Measurements from ENCODE around the gene KSR2.

The KSR2 gene

GRCh38 chr12:117552971-117553370, 415.8 kb downstream of the KSR2 start:
- Histone ChIP-seq H3K9me3 (ENCODE audit: control insufficient read depth, insufficient read depth, low read length) (no peaks in the 10 kb centered on the region), H3K79me2 (ENCODE audit: control insufficient read depth, low read length) (no peaks in the 10 kb centered on the region), H3K27me3 (ENCODE audit: control insufficient read depth, low read length) (no peaks in the 10 kb centered on the region), H3K9me2 (replicated peaks; ENCODE audit: control insufficient read depth, low read length) (no peaks in the 10 kb centered on the region), H3K4me2 (ENCODE audit: low read length) (no peak overlapping the region), H3K4me1 (ENCODE audit: control insufficient read depth, low read length) (no peaks in the 10 kb centered on the region), H3F3A (ENCODE audit: control insufficient read depth, insufficient read depth) (no peaks in the 10 kb centered on the region), H3K36me3 (ENCODE audit: control insufficient read depth, low read length) (no peaks in the 10 kb centered on the region), H3K4me3 (ENCODE audit: low read length) (no peak overlapping the region), H3K27ac (ENCODE audit: low read depth, low read length) (no peak overlapping the region), H4K20me1 (ENCODE audit: control insufficient read depth, insufficient read depth, low read depth, low read length) (no peaks in the 10 kb centered on the region)
- TF ChIP-seq EZH2phosphoT487 (IDR thresholded peaks at IDR 0.05; ENCODE audit: borderline replicate concordance, low read length) = no peak
- TF ChIP-seq CTCF (IDR thresholded peaks at IDR 0.05; ENCODE audit: low read depth, low read length, poor library complexity, severe bottlenecking) = no peak

GRCh38 chr12:117551665-117552064, 417.1 kb downstream of the KSR2 start:
- Histone ChIP-seq H3K9me2 (replicated peaks; ENCODE audit: control insufficient read depth, low read length) (no peaks in the 10 kb centered on the region), H3K9me3 (ENCODE audit: control insufficient read depth, insufficient read depth, low read length) (no peaks in the 10 kb centered on the region), H4K20me1 (ENCODE audit: control insufficient read depth, insufficient read depth, low read depth, low read length) (no peaks in the 10 kb centered on the region)

GRCh38 chr12:117547209-117547608, 421.6 kb downstream of the KSR2 start:
- H3K9me2 ChIP-seq (replicated peaks; ENCODE audit: control insufficient read depth, low read length) = no peaks in the 10 kb centered on the region

More at GRCh38 chr12:117551665-117552064, 417.1 kb downstream of the KSR2 start:
- Histone ChIP-seq H3K36me3 (ENCODE audit: control insufficient read depth, low read length) (no peaks in the 10 kb centered on the region), H3K4me2 (ENCODE audit: low read length) (no peak overlapping the region), H3K4me1 (ENCODE audit: control insufficient read depth, low read length) (no peaks in the 10 kb centered on the region), H3K79me2 (ENCODE audit: control insufficient read depth, low read length) (no peaks in the 10 kb centered on the region), H3K4me3 (ENCODE audit: low read length) (no peak overlapping the region), H3K27ac (ENCODE audit: low read depth, low read length) (no peak overlapping the region), H3F3A (ENCODE audit: control insufficient read depth, insufficient read depth) (no peaks in the 10 kb centered on the region), H3K27me3 (ENCODE audit: control insufficient read depth, low read length) (no peaks in the 10 kb centered on the region)
- no peak for TF ChIP-seq CTCF (IDR thresholded peaks at IDR 0.05; ENCODE audit: low read depth, low read length, poor library complexity, severe bottlenecking)
- TF ChIP-seq EZH2phosphoT487 (IDR thresholded peaks at IDR 0.05; ENCODE audit: borderline replicate concordance, low read length) = no peak

More at GRCh38 chr12:117547209-117547608, 421.6 kb downstream of the KSR2 start:
- H3K79me2 ChIP-seq (ENCODE audit: control insufficient read depth, low read length) = no peaks in the 10 kb centered on the region
- H3F3A ChIP-seq (ENCODE audit: control insufficient read depth, insufficient read depth) = no peaks in the 10 kb centered on the region
- H3K4me1 ChIP-seq (ENCODE audit: control insufficient read depth, low read length) = no peaks in the 10 kb centered on the region
- no peaks in the 10 kb centered on the region for H4K20me1 ChIP-seq (ENCODE audit: control insufficient read depth, insufficient read depth, low read depth, low read length)
- no peaks in the 10 kb centered on the region for H3K27me3 ChIP-seq (ENCODE audit: control insufficient read depth, low read length)
- no peaks in the 10 kb centered on the region for H3K36me3 ChIP-seq (ENCODE audit: control insufficient read depth, low read length)
- TF ChIP-seq CTCF (IDR thresholded peaks at IDR 0.05; ENCODE audit: low read depth, low read length, poor library complexity, severe bottlenecking) (no peak), EZH2phosphoT487 (IDR thresholded peaks at IDR 0.05; ENCODE audit: borderline replicate concordance, low read length) (no peak)
- H3K27ac ChIP-seq (ENCODE audit: low read depth, low read length) = no peak overlapping the region
- H3K4me2 ChIP-seq (ENCODE audit: low read length) = no peak overlapping the region
- no peak overlapping the region for H3K4me3 ChIP-seq (ENCODE audit: low read length)
- H3K9me3 ChIP-seq (ENCODE audit: control insufficient read depth, insufficient read depth, low read length) = no peaks in the 10 kb centered on the region
